ENCODE results near the gene TP73. TPM values are rescaled to one million over a fixed set of nuclear protein-coding genes. Genes with fewer than 3 reads are reported as not detected.
"Not testable (repeated sequence)": the region's sequence is repeated elsewhere in the genome, so short reads cannot be mapped to it uniquely, and the experiment has no call there.

TP73 gene
- total RNA-seq, 1 experiment from 2014 or later, result 11.9 TPM

GRCh38 chr1:3722846-3723245, 70.5 kb downstream of the TP73 start:
- TF ChIP-seq CTCF (IDR thresholded peaks at IDR 0.05; ENCODE audit: insufficient read depth in 1 of 2, low read depth in 1 of 2, low read length in 1 of 2, severe bottlenecking in 1 of 2, unreplicated experiment in 1 of 2), result no peak
- CTCF ChIA-PET, result no interaction called here
- no peak for DNase-seq
- no peaks in the 10 kb centered on the region for H3K9me3 ChIP-seq
- no peaks in the 10 kb centered on the region for H3K36me3 ChIP-seq (ENCODE audit: control insufficient read depth, insufficient read depth, low read length)
- H3K27me3 Mint-ChIP-seq (ENCODE audit: insufficient read depth, unreplicated experiment), result no peaks in the 10 kb centered on the region
- no peaks in the 10 kb centered on the region for H3K4me1 ChIP-seq
- H3K36me3 Mint-ChIP-seq (ENCODE audit: insufficient read depth, unreplicated experiment), result no peaks in the 10 kb centered on the region
- no peak overlapping the region for H3K27ac Mint-ChIP-seq (ENCODE audit: unreplicated experiment)
- intact Hi-C loops (cut with micrococcal nuclease; ENCODE audit: unreplicated experiment), result loop anchor here (5.0 kb wide), 1 partner anchor 101 kb away; no protein-coding TSS in a partner anchor
- H3K4me3 Mint-ChIP-seq (ENCODE audit: unreplicated experiment), result no peak overlapping the region
- no peaks in the 10 kb centered on the region for H3K9me3 Mint-ChIP-seq (ENCODE audit: unreplicated experiment)
- H3K27me3 ChIP-seq (replicated peaks; ENCODE audit: control insufficient read depth, insufficient read depth, low read length), result no peaks in the 10 kb centered on the region
- no TSS peak for BruUV-seq (replicated peaks)
- no peaks in the 10 kb centered on the region for H3K4me1 Mint-ChIP-seq (ENCODE audit: low read depth, unreplicated experiment)
- POLR2A ChIA-PET, result no interaction called here
- no peak overlapping the region for H3K4me3 ChIP-seq (ENCODE audit: low read depth, low read length)

GRCh38 chr1:3724416-3725030, 72.2 kb downstream of the TP73 start:
- intact Hi-C loops (cut with micrococcal nuclease; ENCODE audit: unreplicated experiment), result loop anchor here (2.0 to 5.0 kb wide), 3 partner anchors 30 to 102 kb away; partner anchors contain the start of gene SMIM1
- TF ChIP-seq CTCF (IDR thresholded peaks at IDR 0.05; ENCODE audit: insufficient read depth in 1 of 2, low read depth in 1 of 2, low read length in 1 of 2, severe bottlenecking in 1 of 2, unreplicated experiment in 1 of 2), result peak; percentile 74 to 88
- H3K27me3 Mint-ChIP-seq (ENCODE audit: insufficient read depth, unreplicated experiment); H3K27me3 ChIP-seq (replicated peaks; ENCODE audit: control insufficient read depth, insufficient read depth, low read length); H3K4me1 ChIP-seq; H3K27ac Mint-ChIP-seq (ENCODE audit: unreplicated experiment); POLR2A ChIA-PET; H3K36me3 ChIP-seq (ENCODE audit: control insufficient read depth, insufficient read depth, low read length); H3K36me3 Mint-ChIP-seq (ENCODE audit: insufficient read depth, unreplicated experiment); H3K4me1 Mint-ChIP-seq (ENCODE audit: low read depth, unreplicated experiment); H3K9me3 ChIP-seq; BruUV-seq (replicated peaks); H3K4me3 Mint-ChIP-seq (ENCODE audit: unreplicated experiment); H3K9me3 Mint-ChIP-seq (ENCODE audit: unreplicated experiment); H3K4me3 ChIP-seq (ENCODE audit: low read depth, low read length): not testable (repeated sequence)
- peak; percentile 62 to 80 for DNase-seq
- CTCF ChIA-PET, result interaction anchor here (0.5 to 1.1 kb wide), 9 partner anchors 9 to 823 kb away, joined by 3 to 8 read pairs (median 4); partner anchors contain the start of gene TPRG1L

GRCh38 chr1:3725366-3725765, 73.0 kb downstream of the TP73 start:
- ChIA-PET POLR2A (no interaction called here), CTCF (no interaction called here)
- H3K4me1 ChIP-seq, result no peaks in the 10 kb centered on the region
- TF ChIP-seq CTCF (IDR thresholded peaks at IDR 0.05; ENCODE audit: insufficient read depth in 1 of 2, low read depth in 1 of 2, low read length in 1 of 2, severe bottlenecking in 1 of 2, unreplicated experiment in 1 of 2), result no peak
- no peaks in the 10 kb centered on the region for H3K9me3 ChIP-seq
- Mint-ChIP-seq H3K9me3 (ENCODE audit: unreplicated experiment) (no peaks in the 10 kb centered on the region), H3K4me3 (ENCODE audit: unreplicated experiment) (no peak overlapping the region), H3K36me3 (ENCODE audit: insufficient read depth, unreplicated experiment) (no peaks in the 10 kb centered on the region), H3K27me3 (ENCODE audit: insufficient read depth, unreplicated experiment) (no peaks in the 10 kb centered on the region), H3K27ac (ENCODE audit: unreplicated experiment) (no peak overlapping the region), H3K4me1 (ENCODE audit: low read depth, unreplicated experiment) (no peaks in the 10 kb centered on the region)
- H3K36me3 ChIP-seq (ENCODE audit: control insufficient read depth, insufficient read depth, low read length), result no peaks in the 10 kb centered on the region
- no peak overlapping the region for H3K4me3 ChIP-seq (ENCODE audit: low read depth, low read length)
- H3K27me3 ChIP-seq (replicated peaks; ENCODE audit: control insufficient read depth, insufficient read depth, low read length), result no peaks in the 10 kb centered on the region
- intact Hi-C loops (cut with micrococcal nuclease; ENCODE audit: unreplicated experiment), result loop anchor here (2.0 kb wide), 2 partner anchors 31 to 47 kb away; partner anchors contain the start of gene SMIM1
- no peak for DNase-seq
- BruUV-seq (replicated peaks), result no TSS peak
